ENCODE measurements around the gene NFAT5.

Gene NFAT5

DNA sequence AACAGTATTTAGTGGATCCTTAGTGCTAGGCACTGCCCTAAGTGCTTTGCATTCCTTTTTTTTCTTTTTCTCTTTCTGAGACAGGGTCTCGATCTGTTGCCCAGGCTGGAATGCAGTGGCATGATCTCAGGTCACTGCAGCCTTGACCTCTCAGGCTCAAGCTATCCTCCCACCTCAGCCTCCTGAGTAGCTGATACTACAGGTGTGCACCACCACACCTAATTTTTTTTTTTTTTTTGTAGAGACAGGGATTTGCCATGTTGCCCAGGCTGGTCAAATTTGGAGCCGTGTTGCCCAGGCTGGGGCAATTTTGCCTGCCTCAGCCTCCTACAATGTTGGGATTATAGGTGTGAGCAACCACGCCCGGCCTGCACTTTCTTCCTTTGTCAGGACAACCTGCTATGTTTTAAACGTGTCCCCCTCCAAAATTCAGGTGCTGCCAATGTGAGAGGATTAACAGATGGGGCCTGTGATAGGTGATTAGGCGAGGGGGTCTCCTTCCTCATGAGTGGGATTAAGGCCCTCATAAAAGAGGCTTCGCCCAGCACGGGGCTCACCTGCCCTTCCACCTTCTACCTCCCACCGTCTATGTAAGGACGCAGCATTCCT lies 155.2 kb downstream of the NFAT5 start:
- no peak for TF ChIP-seq EGR1 (IDR thresholded peaks at IDR 0.05)

DNA sequence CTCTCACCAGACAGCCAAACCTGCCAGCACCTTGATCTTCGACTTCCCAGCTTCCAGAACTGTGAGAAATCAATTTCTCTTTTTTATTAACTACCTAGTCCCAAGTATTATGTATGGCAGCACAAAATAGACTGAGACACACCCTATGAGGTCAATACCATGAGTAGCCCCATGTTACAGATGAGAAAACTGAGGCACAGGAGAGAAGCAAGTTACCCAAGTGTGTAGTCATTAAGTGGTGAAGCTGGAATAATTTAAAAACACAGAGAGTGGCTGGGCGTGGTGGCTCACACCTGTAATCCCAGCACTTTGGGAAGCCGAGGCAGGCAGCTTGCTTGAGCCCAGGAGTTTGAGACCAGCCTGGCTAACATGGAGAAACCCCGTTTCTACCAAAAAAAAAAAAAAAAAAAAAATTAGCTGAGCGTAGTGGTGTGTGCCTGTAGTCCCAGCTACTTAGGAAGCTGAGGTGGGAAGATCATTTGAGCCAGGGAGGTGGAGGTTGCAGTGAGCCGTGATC lies 155.7 kb downstream of the NFAT5 start:
- no peak for TF ChIP-seq TAF1 (IDR thresholded peaks at IDR 0.05; ENCODE audit: low read depth)
- TF ChIP-seq NFIC (IDR thresholded peaks at IDR 0.05) = no peak
- no peak for TF ChIP-seq TEAD4 (IDR thresholded peaks at IDR 0.05)
- TF ChIP-seq, protein P1, sequence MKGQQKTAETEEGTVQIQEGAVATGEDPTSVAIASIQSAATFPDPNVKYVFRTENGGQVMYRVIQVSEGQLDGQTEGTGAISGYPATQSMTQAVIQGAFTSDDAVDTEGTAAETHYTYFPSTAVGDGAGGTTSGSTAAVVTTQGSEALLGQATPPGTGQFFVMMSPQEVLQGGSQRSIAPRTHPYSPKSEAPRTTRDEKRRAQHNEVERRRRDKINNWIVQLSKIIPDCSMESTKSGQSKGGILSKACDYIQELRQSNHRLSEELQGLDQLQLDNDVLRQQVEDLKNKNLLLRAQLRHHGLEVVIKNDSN (IDR thresholded peaks at IDR 0.05) = no peak
- TF ChIP-seq, protein P2, sequence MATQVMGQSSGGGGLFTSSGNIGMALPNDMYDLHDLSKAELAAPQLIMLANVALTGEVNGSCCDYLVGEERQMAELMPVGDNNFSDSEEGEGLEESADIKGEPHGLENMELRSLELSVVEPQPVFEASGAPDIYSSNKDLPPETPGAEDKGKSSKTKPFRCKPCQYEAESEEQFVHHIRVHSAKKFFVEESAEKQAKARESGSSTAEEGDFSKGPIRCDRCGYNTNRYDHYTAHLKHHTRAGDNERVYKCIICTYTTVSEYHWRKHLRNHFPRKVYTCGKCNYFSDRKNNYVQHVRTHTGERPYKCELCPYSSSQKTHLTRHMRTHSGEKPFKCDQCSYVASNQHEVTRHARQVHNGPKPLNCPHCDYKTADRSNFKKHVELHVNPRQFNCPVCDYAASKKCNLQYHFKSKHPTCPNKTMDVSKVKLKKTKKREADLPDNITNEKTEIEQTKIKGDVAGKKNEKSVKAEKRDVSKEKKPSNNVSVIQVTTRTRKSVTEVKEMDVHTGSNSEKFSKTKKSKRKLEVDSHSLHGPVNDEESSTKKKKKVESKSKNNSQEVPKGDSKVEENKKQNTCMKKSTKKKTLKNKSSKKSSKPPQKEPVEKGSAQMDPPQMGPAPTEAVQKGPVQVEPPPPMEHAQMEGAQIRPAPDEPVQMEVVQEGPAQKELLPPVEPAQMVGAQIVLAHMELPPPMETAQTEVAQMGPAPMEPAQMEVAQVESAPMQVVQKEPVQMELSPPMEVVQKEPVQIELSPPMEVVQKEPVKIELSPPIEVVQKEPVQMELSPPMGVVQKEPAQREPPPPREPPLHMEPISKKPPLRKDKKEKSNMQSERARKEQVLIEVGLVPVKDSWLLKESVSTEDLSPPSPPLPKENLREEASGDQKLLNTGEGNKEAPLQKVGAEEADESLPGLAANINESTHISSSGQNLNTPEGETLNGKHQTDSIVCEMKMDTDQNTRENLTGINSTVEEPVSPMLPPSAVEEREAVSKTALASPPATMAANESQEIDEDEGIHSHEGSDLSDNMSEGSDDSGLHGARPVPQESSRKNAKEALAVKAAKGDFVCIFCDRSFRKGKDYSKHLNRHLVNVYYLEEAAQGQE (IDR thresholded peaks at IDR 0.05; ENCODE audit: low read depth) = no peak
- TF ChIP-seq FOXM1 (IDR thresholded peaks at IDR 0.05; ENCODE audit: borderline replicate concordance, low read depth) = no peak
- TF ChIP-seq, protein P3, sequence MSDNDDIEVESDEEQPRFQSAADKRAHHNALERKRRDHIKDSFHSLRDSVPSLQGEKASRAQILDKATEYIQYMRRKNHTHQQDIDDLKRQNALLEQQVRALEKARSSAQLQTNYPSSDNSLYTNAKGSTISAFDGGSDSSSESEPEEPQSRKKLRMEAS (IDR thresholded peaks at IDR 0.05) = no peak
- no peak for TF ChIP-seq ZBTB7A (IDR thresholded peaks at IDR 0.05; ENCODE audit: low read depth)
- no peak for TF ChIP-seq TCF12 (IDR thresholded peaks at IDR 0.05; ENCODE audit: low read depth)
- no peak for TF ChIP-seq RAD21 (IDR thresholded peaks at IDR 0.05; ENCODE audit: low read depth)
- no peak for TF ChIP-seq EP300 (IDR thresholded peaks at IDR 0.05; ENCODE audit: borderline replicate concordance)
- no peak for TF ChIP-seq CREB1 (IDR thresholded peaks at IDR 0.05; ENCODE audit: low read depth)
- no peak for TF ChIP-seq CEBPB (IDR thresholded peaks at IDR 0.05)
- TF ChIP-seq EGR1 (IDR thresholded peaks at IDR 0.05) = no peak
- no peak for TF ChIP-seq YY1 (IDR thresholded peaks at IDR 0.05; ENCODE audit: low read depth)

DNA sequence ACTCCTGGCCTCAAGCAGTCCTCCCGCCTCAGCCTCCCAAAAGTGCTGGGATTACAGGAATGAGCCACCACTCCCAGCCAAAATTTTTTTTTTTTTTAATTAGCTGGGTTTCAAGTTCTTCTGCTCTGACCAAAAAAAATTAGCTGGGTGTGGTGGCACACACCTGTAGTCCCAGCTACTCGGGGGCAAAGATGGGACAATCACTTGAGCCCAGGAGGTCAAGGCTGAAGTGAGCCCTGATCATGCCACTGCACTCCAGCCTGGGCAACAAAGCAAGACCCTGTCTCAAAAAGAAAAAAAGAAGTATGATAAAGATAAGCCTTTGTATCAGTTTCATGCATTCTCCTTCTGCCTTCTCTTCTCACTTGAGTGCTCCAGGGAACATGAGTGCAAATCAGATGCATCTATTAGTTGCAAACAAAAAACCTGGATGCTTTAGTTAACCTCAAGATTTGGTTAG lies 158.7 kb downstream of the NFAT5 start:
- no peak for TF ChIP-seq TCF12 (IDR thresholded peaks at IDR 0.05; ENCODE audit: low read depth)
- no peak for TF ChIP-seq ZBTB7A (IDR thresholded peaks at IDR 0.05; ENCODE audit: low read depth)
- no peak for TF ChIP-seq YY1 (IDR thresholded peaks at IDR 0.05; ENCODE audit: low read depth)
- no peak for TF ChIP-seq RAD21 (IDR thresholded peaks at IDR 0.05; ENCODE audit: low read depth)
- no peak for TF ChIP-seq TAF1 (IDR thresholded peaks at IDR 0.05; ENCODE audit: low read depth)
- TF ChIP-seq, protein P2 (IDR thresholded peaks at IDR 0.05; ENCODE audit: low read depth) = no peak
- TF ChIP-seq EP300 (IDR thresholded peaks at IDR 0.05; ENCODE audit: borderline replicate concordance) = no peak
- TF ChIP-seq EGR1 (IDR thresholded peaks at IDR 0.05) = no peak
- TF ChIP-seq CEBPB (IDR thresholded peaks at IDR 0.05) = no peak
- TF ChIP-seq FOXM1 (IDR thresholded peaks at IDR 0.05; ENCODE audit: borderline replicate concordance, low read depth) = no peak
- TF ChIP-seq NFIC (IDR thresholded peaks at IDR 0.05) = no peak
- no peak for TF ChIP-seq CREB1 (IDR thresholded peaks at IDR 0.05; ENCODE audit: low read depth)
- TF ChIP-seq, protein P1 (IDR thresholded peaks at IDR 0.05) = no peak
- TF ChIP-seq, protein P3 (IDR thresholded peaks at IDR 0.05) = no peak
- no peak for TF ChIP-seq TEAD4 (IDR thresholded peaks at IDR 0.05)

DNA sequence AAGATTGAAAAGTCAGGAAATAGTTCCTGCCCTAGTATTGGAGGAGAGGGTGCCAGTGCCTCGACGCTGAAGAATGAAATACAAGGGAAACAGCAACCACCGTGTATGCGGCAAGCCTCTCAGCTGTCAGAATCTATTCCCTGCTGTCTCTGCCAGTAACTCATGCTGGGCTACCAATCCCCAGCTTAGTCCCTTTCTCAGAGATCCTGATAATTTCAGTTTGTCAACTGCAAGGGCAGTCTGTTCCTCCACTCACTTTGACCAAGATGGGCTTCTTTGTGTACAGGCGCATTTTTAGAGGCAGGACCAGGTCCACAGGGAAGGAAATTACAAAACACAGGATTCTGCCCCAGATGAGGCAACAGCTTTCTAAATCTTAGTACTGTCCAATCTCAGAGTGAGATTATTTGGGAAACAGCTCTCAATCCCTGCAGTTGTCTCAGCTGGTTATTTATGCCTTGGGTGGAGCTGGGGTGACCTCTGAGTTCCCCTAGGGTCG lies 159.3 kb downstream of the NFAT5 start:
- TF ChIP-seq EGR1 (IDR thresholded peaks at IDR 0.05) = no peak
- TF ChIP-seq CREB1 (IDR thresholded peaks at IDR 0.05; ENCODE audit: low read depth) = no peak
- TF ChIP-seq, protein P3 (IDR thresholded peaks at IDR 0.05) = no peak
- no peak for TF ChIP-seq FOXM1 (IDR thresholded peaks at IDR 0.05; ENCODE audit: borderline replicate concordance, low read depth)
- no peak for TF ChIP-seq EP300 (IDR thresholded peaks at IDR 0.05; ENCODE audit: borderline replicate concordance)
- no peak for TF ChIP-seq ZBTB7A (IDR thresholded peaks at IDR 0.05; ENCODE audit: low read depth)
- TF ChIP-seq TCF12 (IDR thresholded peaks at IDR 0.05; ENCODE audit: low read depth) = no peak
- no peak for TF ChIP-seq NFIC (IDR thresholded peaks at IDR 0.05)
- no peak for TF ChIP-seq YY1 (IDR thresholded peaks at IDR 0.05; ENCODE audit: low read depth)
- no peak for TF ChIP-seq RAD21 (IDR thresholded peaks at IDR 0.05; ENCODE audit: low read depth)
- no peak for TF ChIP-seq TAF1 (IDR thresholded peaks at IDR 0.05; ENCODE audit: low read depth)
- TF ChIP-seq CEBPB (IDR thresholded peaks at IDR 0.05) = no peak
- TF ChIP-seq, protein P2 (IDR thresholded peaks at IDR 0.05; ENCODE audit: low read depth) = no peak
- TF ChIP-seq, protein P1 (IDR thresholded peaks at IDR 0.05) = no peak
- no peak for TF ChIP-seq TEAD4 (IDR thresholded peaks at IDR 0.05)

Data from Ishikawa (cell line).